OCI-LY1 (cell line): ENCODE data around the gene ADAMTSL2.

Experiments used
- H2AFZ ChIP-seq: fragments of 200-600 bp; sonication (generic), shearing (Covaris generic); 2 replicates; pipeline ENCODE4 v1.6.0; 2014; ENCODE audit warnings: antibody characterized with exemption, mild to moderate bottlenecking, low read length
- H3F3A ChIP-seq: fragments of 200-600 bp; sonication (generic), shearing (Covaris generic); 2 replicates; pipeline ENCODE4 v1.6.0; 2014; ENCODE audit warnings: mild to moderate bottlenecking, antibody characterized with exemption, low read length, moderate library complexity; ENCODE audit not compliant: insufficient read depth
- H3K27ac ChIP-seq: fragments of 200-600 bp; sonication (generic); 2 replicates; pipeline ENCODE4 v1.5.1; 2014; ENCODE audit warnings: low read length, mixed run types, mild to moderate bottlenecking, low read depth; ENCODE audit not compliant: poor library complexity, severe bottlenecking
- H3K27me3 ChIP-seq: fragments of 200-600 bp; sonication (generic); 2 replicates; pipeline ENCODE4 v1.6.0; 2014; ENCODE audit warnings: antibody characterized with exemption, mild to moderate bottlenecking, low read length, moderate library complexity; ENCODE audit not compliant: insufficient read depth
- H3K36me3 ChIP-seq: fragments of 200-600 bp; sonication (generic); 2 replicates; pipeline ENCODE4 v1.6.1; 2014; ENCODE audit warnings: mild to moderate bottlenecking, antibody characterized with exemption, low read length, moderate library complexity, mixed read lengths; ENCODE audit not compliant: insufficient read depth
- H3K4me1 ChIP-seq: fragments of 200-600 bp; sonication (generic); 2 replicates; pipeline ENCODE4 v1.5.1; 2014; ENCODE audit warnings: mild to moderate bottlenecking, low read length, moderate library complexity; ENCODE audit not compliant: insufficient read depth, severe bottlenecking
- H3K4me2 ChIP-seq: fragments of 200-600 bp; sonication (generic), shearing (Covaris generic); 2 replicates; pipeline ENCODE4 v1.6.1; 2014; ENCODE audit warnings: low read length
- H3K4me3 ChIP-seq: fragments of 200-600 bp; sonication (generic); 2 replicates; pipeline ENCODE4 v1.5.1; 2014; ENCODE audit warnings: low read length, low read depth, mild to moderate bottlenecking, mixed read lengths; ENCODE audit not compliant: poor library complexity, severe bottlenecking
- H3K79me2 ChIP-seq: fragments of 200-600 bp; shearing (Covaris generic); 2 replicates; pipeline ENCODE4 v1.6.1; 2016; ENCODE audit warnings: mixed run types, low read length, mixed read lengths; ENCODE audit not compliant: insufficient read depth
- H3K9ac ChIP-seq: fragments of 200-600 bp; sonication (generic), shearing (Covaris generic); 2 replicates; pipeline ENCODE4 v1.6.1; 2014; ENCODE audit warnings: mild to moderate bottlenecking, low read length, mixed read lengths
- H3K9me2 ChIP-seq: fragments of 200-600 bp; sonication (generic), shearing (Covaris generic); 2 replicates; pipeline ENCODE4 v1.6.1; 2014; ENCODE audit warnings: low read depth, mild to moderate bottlenecking, low read length, mixed read lengths
- H3K9me3 ChIP-seq: fragments of 200-600 bp; shearing (Covaris generic); 2 replicates; pipeline ENCODE4 v1.6.1; 2014; ENCODE audit warnings: low read length, mixed read lengths
- H4K20me1 ChIP-seq: fragments of 200-600 bp; sonication (generic), shearing (Covaris generic); 2 replicates; pipeline ENCODE4 v1.6.0; 2016; ENCODE audit warnings: mild to moderate bottlenecking, low read length; ENCODE audit not compliant: insufficient read depth
- EZH2 ChIP-seq: fragments of 200-600 bp; sonication (generic), shearing (Covaris generic); IDR thresholded peaks from 2 replicates; pipeline ENCODE4 v1.8.0; 2017; ENCODE audit warnings: borderline replicate concordance, mixed run types, mild to moderate bottlenecking, antibody characterized with exemption, low read length, moderate library complexity, mixed read lengths
- TF ChIP-seq, protein P1 (sequence below): fragments of 200-600 bp; sonication (generic), shearing (Covaris generic); IDR thresholded peaks from 2 replicates; pipeline ENCODE4 v1.5.1; 2017; ENCODE audit warnings: mild to moderate bottlenecking, antibody characterized with exemption, low read length, moderate library complexity, mixed read lengths

The ADAMTSL2 gene

DNA sequence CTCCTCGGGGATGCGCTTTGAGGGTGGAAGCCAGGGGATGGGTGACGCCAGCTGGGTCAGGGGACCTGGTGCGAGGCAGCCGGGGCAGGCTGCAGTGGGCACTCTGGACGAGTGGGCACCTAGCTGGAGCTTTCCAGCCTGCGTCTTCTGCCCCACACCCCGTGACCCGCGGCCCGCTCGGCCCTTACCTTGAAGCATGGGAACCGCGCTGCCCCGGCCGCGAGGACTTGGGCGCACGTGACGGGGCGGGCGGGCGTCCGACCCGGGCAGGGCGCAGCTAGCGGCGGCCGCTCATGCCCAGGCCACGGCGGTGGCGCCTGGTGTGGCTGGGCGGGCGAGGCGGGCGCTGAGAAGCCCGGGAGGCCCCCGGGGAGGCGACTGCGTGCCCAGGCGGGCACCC, 74.4 kb downstream of the ADAMTSL2 start:
- H3K9ac ChIP-seq: no peak overlapping the region
- H3K4me3 ChIP-seq: no peak overlapping the region

DNA sequence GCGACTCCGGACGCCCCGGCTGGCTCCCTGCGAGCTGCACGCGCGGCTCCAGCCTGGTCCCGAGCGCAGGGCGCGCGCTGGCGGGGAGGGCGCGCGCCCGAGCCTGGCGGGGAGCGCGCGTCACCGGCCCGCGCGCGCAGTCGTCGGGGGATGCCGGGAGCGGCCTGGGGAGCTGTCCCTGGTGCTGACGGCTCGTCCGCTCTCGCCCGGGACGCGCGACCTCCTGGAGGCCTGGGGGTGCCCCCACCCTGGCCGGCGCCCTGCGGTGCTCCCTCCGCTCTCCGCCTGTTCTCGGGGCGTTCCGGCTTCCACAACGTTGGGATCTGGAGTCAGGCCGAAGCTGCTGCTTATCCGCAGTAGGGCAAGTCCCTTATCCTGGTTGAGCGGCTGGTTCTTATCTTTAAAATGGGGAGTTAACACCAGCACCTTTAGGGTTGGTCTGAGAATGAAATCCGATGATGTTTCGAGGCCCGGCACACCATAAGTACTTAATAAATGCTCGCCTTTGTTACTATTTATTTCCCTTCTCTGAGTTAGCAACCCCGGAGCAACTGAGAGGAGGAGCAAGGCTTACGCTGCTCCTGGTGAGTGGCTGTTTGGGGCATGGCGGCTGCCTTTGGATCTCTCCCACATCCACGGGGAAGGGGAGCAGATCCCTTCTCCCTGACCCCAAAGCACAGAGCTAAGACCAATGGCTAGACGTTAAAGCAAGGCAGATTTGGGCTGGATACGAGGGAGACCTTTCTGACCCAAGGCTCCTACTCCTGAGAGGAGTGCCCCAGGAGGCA, 75.0 kb downstream of the ADAMTSL2 start, which contains the start of gene FAM163B:
FAM163B (minus strand) TSS at position 79 of the 788 bp plus-strand sequence. CDS start 29,166 bp downstream, outside the sequence.
- no peak within 1 kb of the TSS for H3K4me2 ChIP-seq

More for the DNA sequence above, 74.4 kb downstream of the ADAMTSL2 start:
- no peaks in the 10 kb centered on the region for H3K4me1 ChIP-seq
- H2AFZ ChIP-seq: no peak overlapping the region
- no peaks in the 10 kb centered on the region for H3K79me2 ChIP-seq
- H3F3A ChIP-seq: no peaks in the 10 kb centered on the region
- H3K27me3 ChIP-seq: peaks cover 5% of the 10 kb centered on the region; the same call in 1 of the 2 replicates
- no peaks in the 10 kb centered on the region for H4K20me1 ChIP-seq
- no peak overlapping the region for H3K27ac ChIP-seq
- TF ChIP-seq, protein P1, sequence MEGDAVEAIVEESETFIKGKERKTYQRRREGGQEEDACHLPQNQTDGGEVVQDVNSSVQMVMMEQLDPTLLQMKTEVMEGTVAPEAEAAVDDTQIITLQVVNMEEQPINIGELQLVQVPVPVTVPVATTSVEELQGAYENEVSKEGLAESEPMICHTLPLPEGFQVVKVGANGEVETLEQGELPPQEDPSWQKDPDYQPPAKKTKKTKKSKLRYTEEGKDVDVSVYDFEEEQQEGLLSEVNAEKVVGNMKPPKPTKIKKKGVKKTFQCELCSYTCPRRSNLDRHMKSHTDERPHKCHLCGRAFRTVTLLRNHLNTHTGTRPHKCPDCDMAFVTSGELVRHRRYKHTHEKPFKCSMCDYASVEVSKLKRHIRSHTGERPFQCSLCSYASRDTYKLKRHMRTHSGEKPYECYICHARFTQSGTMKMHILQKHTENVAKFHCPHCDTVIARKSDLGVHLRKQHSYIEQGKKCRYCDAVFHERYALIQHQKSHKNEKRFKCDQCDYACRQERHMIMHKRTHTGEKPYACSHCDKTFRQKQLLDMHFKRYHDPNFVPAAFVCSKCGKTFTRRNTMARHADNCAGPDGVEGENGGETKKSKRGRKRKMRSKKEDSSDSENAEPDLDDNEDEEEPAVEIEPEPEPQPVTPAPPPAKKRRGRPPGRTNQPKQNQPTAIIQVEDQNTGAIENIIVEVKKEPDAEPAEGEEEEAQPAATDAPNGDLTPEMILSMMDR: no peak
- no peak for TF ChIP-seq EZH2
- H3K4me2 ChIP-seq: no peak overlapping the region
- H3K9me2 ChIP-seq: no peaks in the 10 kb centered on the region
- H3K36me3 ChIP-seq: no peaks in the 10 kb centered on the region
- no peaks in the 10 kb centered on the region for H3K9me3 ChIP-seq

DNA sequence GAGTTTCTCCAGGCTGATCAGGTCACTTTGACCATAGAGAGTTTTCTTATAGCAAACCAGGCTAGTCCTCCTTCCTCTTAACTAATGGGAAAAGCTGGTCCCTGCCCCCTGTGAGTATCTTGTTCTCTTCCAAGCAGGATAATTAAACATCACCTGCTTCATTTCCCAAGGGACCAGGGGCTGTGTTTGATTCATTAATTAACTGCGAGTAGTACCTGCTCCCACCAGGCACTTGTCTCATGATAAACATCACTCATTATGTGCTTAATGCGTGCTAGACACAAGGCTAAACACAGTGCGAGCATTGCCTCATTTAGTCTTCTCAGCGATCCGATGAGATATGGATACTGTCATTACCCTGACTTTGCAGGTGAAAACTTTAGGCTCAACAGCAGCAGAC, 76.3 kb downstream of the ADAMTSL2 start:
- H3K9me3 ChIP-seq: no peaks in the 10 kb centered on the region
- H3K27me3 ChIP-seq: peaks cover 5% of the 10 kb centered on the region; the same call in 1 of the 2 replicates
- no peak for TF ChIP-seq EZH2
- TF ChIP-seq, protein P1: no peak
- H4K20me1 ChIP-seq: no peaks in the 10 kb centered on the region
- no peaks in the 10 kb centered on the region for H3K9me2 ChIP-seq
- H3K4me1 ChIP-seq: no peaks in the 10 kb centered on the region
- H3K4me3 ChIP-seq: no peak overlapping the region
- no peak overlapping the region for H3K9ac ChIP-seq
- no peaks in the 10 kb centered on the region for H3F3A ChIP-seq
- H3K27ac ChIP-seq: no peak overlapping the region
- H3K36me3 ChIP-seq: no peaks in the 10 kb centered on the region
- no peaks in the 10 kb centered on the region for H3K79me2 ChIP-seq
- no peak overlapping the region for H3K4me2 ChIP-seq
- no peak overlapping the region for H2AFZ ChIP-seq

More for the DNA sequence above, 75.0 kb downstream of the ADAMTSL2 start, which contains the start of gene FAM163B:
- no peak for TF ChIP-seq EZH2
- TF ChIP-seq, protein P1: no peak
- no peak within 1 kb of the TSS for H3K4me3 ChIP-seq
- peaks cover 5% of the 10 kb centered on the region; the same call in 1 of the 2 replicates for H3K27me3 ChIP-seq
- no peaks in the 10 kb centered on the region for H3K4me1 ChIP-seq
- H3K9me3 ChIP-seq: no peaks in the 10 kb centered on the region
- H2AFZ ChIP-seq: no peak within 1 kb of the TSS
- H4K20me1 ChIP-seq: no peaks in the 10 kb centered on the region
- no peak within 1 kb of the TSS for H3K9ac ChIP-seq
- H3K79me2 ChIP-seq: no peaks in the 10 kb centered on the region
- no peak within 1 kb of the TSS for H3K27ac ChIP-seq
- no peaks in the 10 kb centered on the region for H3K36me3 ChIP-seq
- H3F3A ChIP-seq: no peaks in the 10 kb centered on the region
- H3K9me2 ChIP-seq: no peaks in the 10 kb centered on the region
